Esophagus squamous epithelium (tissue), 4 donors: Measurements from ENCODE around the gene SCD5.

Experiments used
- POLR2A ChIP-seq, 4 donors: fragments of 450-650 bp; IDR thresholded peaks; one replicate each; pipeline ENCODE4 v1.6.1; 2017; ENCODE audit warnings: antibody characterized with exemption in 4 of 4, mild to moderate bottlenecking in 4 of 4, moderate library complexity in 3 of 4
- TF ChIP-seq, protein P1 (sequence below), 6 experiments: fragments of 450-650 bp in 4 of 6; fragments of 200-600 bp in 2 of 6; sonication (generic) in 2 of 6; IDR thresholded peaks; one replicate each; pipeline ENCODE4 v1.5.1; 2016 to 2019; ENCODE audit warnings: antibody characterized with exemption in 6 of 6, mild to moderate bottlenecking in 4 of 6, moderate library complexity in 4 of 6

DNA sequence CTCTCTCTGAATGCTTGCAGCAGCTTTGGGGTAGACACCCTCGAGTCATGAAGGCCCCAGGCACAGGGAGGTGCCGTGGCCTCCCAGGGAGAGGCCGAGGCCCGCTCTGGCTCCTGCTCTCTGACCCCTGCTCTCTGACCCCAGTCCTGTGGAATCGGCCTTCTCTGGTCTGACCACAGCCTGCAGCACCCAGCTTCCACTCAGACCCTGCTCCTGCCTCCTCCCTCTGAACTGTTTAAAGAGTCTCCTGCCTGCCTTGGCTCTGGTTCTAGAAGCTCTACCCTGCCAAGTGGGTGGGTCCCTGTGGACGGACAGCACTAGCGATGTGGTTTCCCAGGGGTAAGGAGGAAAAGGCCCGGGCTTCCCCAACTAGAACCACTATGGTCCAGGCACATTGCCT is 158.6 kb downstream of the SCD5 start:
- no peak for TF ChIP-seq POLR2A (IDR thresholded peaks at IDR 0.05)
- TF ChIP-seq, protein P1, sequence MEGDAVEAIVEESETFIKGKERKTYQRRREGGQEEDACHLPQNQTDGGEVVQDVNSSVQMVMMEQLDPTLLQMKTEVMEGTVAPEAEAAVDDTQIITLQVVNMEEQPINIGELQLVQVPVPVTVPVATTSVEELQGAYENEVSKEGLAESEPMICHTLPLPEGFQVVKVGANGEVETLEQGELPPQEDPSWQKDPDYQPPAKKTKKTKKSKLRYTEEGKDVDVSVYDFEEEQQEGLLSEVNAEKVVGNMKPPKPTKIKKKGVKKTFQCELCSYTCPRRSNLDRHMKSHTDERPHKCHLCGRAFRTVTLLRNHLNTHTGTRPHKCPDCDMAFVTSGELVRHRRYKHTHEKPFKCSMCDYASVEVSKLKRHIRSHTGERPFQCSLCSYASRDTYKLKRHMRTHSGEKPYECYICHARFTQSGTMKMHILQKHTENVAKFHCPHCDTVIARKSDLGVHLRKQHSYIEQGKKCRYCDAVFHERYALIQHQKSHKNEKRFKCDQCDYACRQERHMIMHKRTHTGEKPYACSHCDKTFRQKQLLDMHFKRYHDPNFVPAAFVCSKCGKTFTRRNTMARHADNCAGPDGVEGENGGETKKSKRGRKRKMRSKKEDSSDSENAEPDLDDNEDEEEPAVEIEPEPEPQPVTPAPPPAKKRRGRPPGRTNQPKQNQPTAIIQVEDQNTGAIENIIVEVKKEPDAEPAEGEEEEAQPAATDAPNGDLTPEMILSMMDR (IDR thresholded peaks at IDR 0.05): no peak
